Measurements from ENCODE around the gene ORMDL2. TPM values are rescaled to one million over a fixed set of nuclear protein-coding genes. Genes with fewer than 3 reads are reported as not detected.
A peak's percentile ranks its signal among the peaks of the same experiment; 100 is the strongest.

Gene ORMDL2
- total RNA-seq, 4 donors from 2014 or later = 5.0 to 31.2 (median 24.2) TPM

DNA sequence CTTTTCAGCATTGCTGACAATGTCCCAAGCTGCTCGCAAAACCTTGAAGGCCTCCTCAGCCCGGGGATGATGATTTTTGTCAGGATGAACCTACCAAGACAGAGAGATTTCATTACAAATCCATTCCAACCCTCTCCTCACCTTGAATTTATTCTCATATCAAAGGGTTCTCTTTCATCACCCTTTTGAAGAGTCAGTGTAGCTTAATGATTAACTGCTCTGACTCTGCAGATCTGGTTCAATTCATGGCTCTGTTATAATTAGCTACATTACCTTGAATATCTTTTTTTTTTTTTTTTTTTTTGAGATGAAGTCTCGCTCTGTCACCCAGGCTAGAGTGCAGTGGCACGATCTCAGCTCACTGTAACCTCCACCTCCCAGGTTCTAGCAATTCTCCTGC, 5.6 kb downstream of the ORMDL2 start:
- no peak for TF ChIP-seq POLR2A (IDR thresholded peaks at IDR 0.05)
- TF ChIP-seq CTCF (IDR thresholded peaks at IDR 0.05) = no peak
- peak overlapping the region in 2 of 4 donors; percentile 22 to 44 for H3K27ac ChIP-seq
- DNase-seq = peak in 1 of 3 donors; percentile 34
- H3K4me3 ChIP-seq = no peak overlapping the region
- peaks cover 0 to 57% (median 12%) of the 10 kb centered on the region in 4 donors for H3K4me1 ChIP-seq
- H3K36me3 ChIP-seq = peaks cover 0 to 36% (median 0%) of the 10 kb centered on the region in 3 donors
- H3K27me3 ChIP-seq = no peaks in the 10 kb centered on the region
- no peaks in the 10 kb centered on the region for H3K9me3 ChIP-seq

GRCh38 chr12:55824726-55825125, 6.9 kb downstream of the ORMDL2 start:
- peak in 1 of 3 donors; percentile 36 for DNase-seq
- H3K36me3 ChIP-seq = peaks cover 0 to 36% (median 0%) of the 10 kb centered on the region in 3 donors
- no peak overlapping the region for H3K4me3 ChIP-seq
- TF ChIP-seq POLR2A (IDR thresholded peaks at IDR 0.05) (no peak), CTCF (IDR thresholded peaks at IDR 0.05) (no peak)
- H3K27ac ChIP-seq = no peak overlapping the region
- peaks cover 0 to 48% (median 13%) of the 10 kb centered on the region in 4 donors for H3K4me1 ChIP-seq
- H3K9me3 ChIP-seq = no peaks in the 10 kb centered on the region
- no peaks in the 10 kb centered on the region for H3K27me3 ChIP-seq

DNA sequence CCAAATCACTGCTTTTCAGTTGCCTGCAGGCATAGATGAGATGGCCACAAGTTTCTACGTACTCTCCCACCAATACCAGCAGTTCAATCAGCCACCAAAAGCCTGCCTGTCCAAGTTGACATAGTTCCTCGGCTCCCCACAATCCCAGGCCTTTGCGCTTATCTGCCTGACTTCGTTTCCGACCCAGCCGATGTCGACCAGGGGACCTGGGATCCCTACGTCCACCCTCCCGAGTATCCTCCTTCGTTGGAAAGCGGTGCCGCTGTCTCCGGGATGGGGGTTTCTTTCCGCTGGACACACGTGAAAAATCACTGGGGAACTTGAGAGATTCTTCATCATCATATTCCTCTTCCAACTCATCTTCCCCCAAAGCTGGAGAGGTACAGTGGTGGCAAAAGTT, 10.0 kb downstream of the ORMDL2 start:
- Histone ChIP-seq H3K4me1 (peaks cover 0 to 56% (median 13%) of the 10 kb centered on the region in 4 donors), H3K4me3 (no peak overlapping the region), H3K36me3 (peaks cover 0 to 5% (median 0%) of the 10 kb centered on the region in 3 donors), H3K9me3 (no peaks in the 10 kb centered on the region), H3K27ac (peak overlapping the region in 3 of 4 donors; percentile 2 to 87 (median 84)), H3K27me3 (no peaks in the 10 kb centered on the region)
- DNase-seq = peak in 1 of 3 donors; percentile 40
- TF ChIP-seq POLR2A (IDR thresholded peaks at IDR 0.05) = no peak
- no peak for TF ChIP-seq CTCF (IDR thresholded peaks at IDR 0.05)

- TF ChIP-seq CTCF (IDR thresholded peaks at IDR 0.05) (no peak), POLR2A (IDR thresholded peaks at IDR 0.05) (no peak)
- peak overlapping the region in 2 of 4 donors; percentile 75 to 84 for H3K4me3 ChIP-seq
- DNase-seq = peak in 1 of 3 donors; percentile 44
These were observed 10.5 kb downstream of the ORMDL2 start for GRCh38 chr12:55828357-55828756.

DNA sequence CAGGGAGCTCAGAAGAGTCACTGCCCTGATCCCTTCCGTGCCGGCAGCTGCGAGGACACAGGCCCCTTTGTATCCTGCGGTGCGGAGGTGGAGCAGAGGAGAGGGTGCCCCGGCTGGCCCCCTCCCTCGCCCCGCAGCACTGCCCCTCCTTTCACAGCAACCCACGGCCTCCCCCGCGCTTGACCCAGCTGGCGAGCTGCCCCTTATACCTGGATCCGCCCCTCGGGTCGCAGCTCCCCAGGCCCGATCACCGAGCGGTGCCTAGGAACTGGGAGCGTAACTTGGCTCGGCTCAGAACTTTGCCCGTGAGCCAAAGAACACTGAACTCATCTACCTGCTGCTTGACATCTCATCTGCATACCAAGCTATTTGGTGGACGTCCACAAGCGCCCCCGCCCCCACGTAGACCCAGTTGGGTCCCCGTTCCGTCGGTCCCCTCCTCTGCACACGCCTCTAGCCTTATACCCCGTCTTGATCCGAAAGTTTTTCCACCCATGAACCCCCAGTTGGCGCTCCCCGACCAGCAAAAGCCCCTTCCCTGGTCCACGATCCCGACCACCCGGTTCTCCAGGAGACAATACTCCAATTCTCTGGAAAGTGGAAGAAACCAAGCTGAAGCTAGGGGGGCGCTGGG, 12.2 kb downstream of the ORMDL2 start:
- DNase-seq = peak in 2 of 3 donors; percentile 36 to 73
- Histone ChIP-seq H3K27ac (peak overlapping the region; percentile 87 to 93 (median 90)), H3K9me3 (no peaks in the 10 kb centered on the region), H3K4me3 (peak overlapping the region; percentile 75 to 93 (median 86)), H3K36me3 (no peaks in the 10 kb centered on the region), H3K4me1 (peaks cover 0 to 41% (median 13%) of the 10 kb centered on the region in 4 donors), H3K27me3 (no peaks in the 10 kb centered on the region)
- TF ChIP-seq CTCF (IDR thresholded peaks at IDR 0.05) = no peak
- TF ChIP-seq POLR2A (IDR thresholded peaks at IDR 0.05) = peak in 1 of 2 donors; percentile 4

More at GRCh38 chr12:55828357-55828756, 10.5 kb downstream of the ORMDL2 start:
- Histone ChIP-seq H3K4me1 (peaks cover 0 to 56% (median 13%) of the 10 kb centered on the region in 4 donors), H3K36me3 (no peaks in the 10 kb centered on the region), H3K9me3 (no peaks in the 10 kb centered on the region), H3K27ac (peak overlapping the region; percentile 84 to 93 (median 88)), H3K27me3 (no peaks in the 10 kb centered on the region)
